GM21528 (cell line): ENCODE data around the gene PPP1R9A.

Experiments used
- ATAC-seq: cut with Tn5 transposase; IDR thresholded peaks from one replicate; pipeline ENCODE4 v1.9.1; 2021; ENCODE audit warnings: mild to moderate bottlenecking, moderate library complexity; ENCODE audit not compliant: unreplicated experiment, low FRiP score

Gene PPP1R9A

GRCh38 chr7:94907026-94907810 lies at the start of gene PPP1R9A:
Gene PPP1R9A (plus strand): TSS chr7:94907594. CDS start chr7:94910114, 2,520 bp downstream.
- ATAC-seq, result no peak

DNA sequence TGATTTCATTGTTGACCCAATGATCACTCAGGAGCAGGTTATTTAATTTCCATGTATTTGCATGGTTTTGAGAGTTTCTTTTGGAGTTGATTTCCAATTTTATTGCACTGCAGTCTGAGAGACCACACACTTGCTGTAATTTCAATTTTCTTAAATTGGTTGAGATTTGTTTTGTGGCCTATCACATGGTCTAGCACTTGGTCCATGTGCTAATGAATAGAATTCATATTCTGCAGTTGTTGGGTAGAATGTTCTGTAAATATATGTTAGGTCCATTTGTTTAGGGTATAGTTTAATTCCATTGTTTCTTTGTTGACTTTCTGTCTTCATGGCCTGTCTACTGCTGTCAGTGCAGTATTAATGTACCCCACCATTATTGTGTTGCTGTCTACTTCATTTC lies 36.3 kb upstream of the PPP1R9A start:
- no peak for ATAC-seq

- ATAC-seq, result no peak
These were observed 34.2 kb upstream of the PPP1R9A start for GRCh38 chr7:94873239-94873638.

GRCh38 chr7:94874036-94874785 lies 33.2 kb upstream of the PPP1R9A start:
- ATAC-seq, result no peak

- ATAC-seq, result no peak
These were observed 32.2 kb upstream of the PPP1R9A start for GRCh38 chr7:94875201-94875600.

DNA sequence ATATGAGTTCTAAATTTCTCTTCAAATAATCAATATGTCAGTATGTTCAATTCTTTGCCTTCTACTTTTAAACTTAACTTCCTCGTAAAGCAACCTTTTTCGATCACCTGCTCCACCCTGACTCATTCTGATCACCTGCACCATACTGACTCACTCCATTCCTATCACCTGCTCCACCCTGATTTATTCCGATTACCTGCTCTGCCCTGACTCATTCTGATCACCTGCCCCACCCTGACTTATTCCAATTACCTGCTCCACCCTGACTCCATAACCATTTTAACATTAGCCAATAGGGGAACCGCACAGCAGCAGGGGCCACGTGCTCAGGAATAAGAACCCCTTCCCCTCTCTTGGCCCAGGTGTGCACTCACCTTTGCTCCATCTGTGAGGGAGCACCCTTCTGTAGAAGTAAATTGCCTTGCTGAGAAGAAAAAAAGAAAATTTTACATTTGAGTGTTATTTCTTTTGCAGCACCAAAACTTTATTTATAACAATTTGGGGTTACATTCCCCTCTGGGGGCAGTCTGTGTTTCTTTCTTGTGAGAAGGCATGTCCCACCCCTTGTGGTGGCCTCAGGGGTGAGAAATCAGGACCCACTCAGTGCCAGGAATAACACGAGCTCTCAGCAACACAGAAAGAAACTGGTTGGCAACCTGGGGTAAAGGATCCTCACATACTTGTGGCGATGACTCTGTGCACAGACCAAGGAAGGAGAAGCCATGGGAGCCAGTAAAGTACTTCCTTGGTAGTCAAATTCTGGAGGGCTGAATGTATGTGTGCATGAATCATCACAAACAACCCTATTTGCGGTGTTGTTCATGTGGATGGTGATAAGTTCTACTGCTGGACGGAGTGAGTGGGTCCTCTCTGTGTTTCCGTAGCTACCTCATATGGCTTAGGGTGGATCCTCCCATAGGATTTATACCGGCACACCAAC lies 29.4 kb upstream of the PPP1R9A start:
- no peak for ATAC-seq

GRCh38 chr7:94882891-94883290 lies 24.5 kb upstream of the PPP1R9A start:
- no peak for ATAC-seq

GRCh38 chr7:94883616-94884015 lies 23.8 kb upstream of the PPP1R9A start:
- ATAC-seq, result no peak

GRCh38 chr7:94888551-94888950 lies 18.8 kb upstream of the PPP1R9A start:
- no peak for ATAC-seq

GRCh38 chr7:94888995-94889523 lies 18.3 kb upstream of the PPP1R9A start:
- no peak for ATAC-seq

GRCh38 chr7:94890216-94890615 lies 17.2 kb upstream of the PPP1R9A start:
- ATAC-seq, result no peak

DNA sequence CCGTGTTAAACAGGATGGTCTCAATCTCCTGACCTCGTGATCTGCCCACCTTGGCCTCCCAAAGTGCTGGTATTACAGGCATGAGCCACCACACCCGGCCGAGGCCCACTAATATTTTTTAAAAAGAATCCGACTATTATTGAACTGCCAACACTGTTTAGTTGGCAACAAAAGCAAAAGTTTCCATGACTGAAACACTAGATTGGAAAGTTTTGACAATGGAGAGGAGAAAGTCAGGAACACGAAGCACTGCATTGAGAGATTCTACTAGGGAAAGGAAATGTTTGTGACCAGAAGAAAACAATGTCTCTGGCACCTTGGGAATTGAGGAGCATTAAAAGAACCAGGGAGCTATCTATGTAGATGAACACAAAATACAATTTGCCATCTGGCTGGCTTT lies 13.7 kb upstream of the PPP1R9A start:
- no peak for ATAC-seq

DNA sequence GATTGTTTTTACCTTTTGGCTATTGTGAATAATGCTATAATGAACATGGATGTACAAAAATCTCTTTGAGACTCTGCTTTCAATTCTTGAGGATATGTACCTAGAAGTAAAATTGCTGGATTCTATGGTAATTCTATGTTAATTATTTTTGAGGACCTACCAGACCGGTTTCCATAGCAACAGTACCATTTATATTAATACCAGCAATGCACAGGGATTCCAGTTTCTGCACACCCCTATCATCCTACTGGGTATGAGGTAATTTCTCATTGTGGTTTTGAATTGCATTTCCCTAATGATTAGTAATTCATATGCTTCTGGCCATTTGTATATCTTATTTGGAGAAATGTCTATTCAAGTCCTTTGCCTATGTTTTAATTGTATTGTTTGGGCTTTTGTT lies 9.9 kb upstream of the PPP1R9A start:
- ATAC-seq, result no peak

- ATAC-seq, result no peak
These were observed 9.1 kb upstream of the PPP1R9A start for GRCh38 chr7:94898340-94898739.

- no peak for ATAC-seq
These were observed 5.4 kb upstream of the PPP1R9A start for GRCh38 chr7:94901981-94902380.

DNA sequence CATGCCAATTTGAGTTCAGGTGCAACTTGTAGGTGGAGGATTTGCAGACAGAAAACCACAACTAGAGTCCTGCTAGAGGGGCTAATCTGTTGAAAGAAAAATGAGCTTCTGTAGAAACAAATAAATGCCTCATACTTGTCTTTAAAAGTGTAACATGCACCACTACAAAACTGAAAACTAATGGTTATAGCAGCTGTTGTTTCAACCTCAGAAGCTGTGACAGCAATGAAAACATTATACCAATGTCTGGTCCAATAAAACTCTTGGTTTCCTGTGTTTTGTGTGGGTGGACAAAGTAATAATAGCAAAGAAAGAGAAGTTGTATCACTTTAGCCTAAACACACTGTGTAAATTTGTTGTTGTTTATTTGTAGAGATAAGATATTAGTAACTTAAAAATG lies 3.4 kb upstream of the PPP1R9A start:
- ATAC-seq, result no peak

GRCh38 chr7:94904982-94905381 lies 2.4 kb upstream of the PPP1R9A start:
- ATAC-seq, result no peak

DNA sequence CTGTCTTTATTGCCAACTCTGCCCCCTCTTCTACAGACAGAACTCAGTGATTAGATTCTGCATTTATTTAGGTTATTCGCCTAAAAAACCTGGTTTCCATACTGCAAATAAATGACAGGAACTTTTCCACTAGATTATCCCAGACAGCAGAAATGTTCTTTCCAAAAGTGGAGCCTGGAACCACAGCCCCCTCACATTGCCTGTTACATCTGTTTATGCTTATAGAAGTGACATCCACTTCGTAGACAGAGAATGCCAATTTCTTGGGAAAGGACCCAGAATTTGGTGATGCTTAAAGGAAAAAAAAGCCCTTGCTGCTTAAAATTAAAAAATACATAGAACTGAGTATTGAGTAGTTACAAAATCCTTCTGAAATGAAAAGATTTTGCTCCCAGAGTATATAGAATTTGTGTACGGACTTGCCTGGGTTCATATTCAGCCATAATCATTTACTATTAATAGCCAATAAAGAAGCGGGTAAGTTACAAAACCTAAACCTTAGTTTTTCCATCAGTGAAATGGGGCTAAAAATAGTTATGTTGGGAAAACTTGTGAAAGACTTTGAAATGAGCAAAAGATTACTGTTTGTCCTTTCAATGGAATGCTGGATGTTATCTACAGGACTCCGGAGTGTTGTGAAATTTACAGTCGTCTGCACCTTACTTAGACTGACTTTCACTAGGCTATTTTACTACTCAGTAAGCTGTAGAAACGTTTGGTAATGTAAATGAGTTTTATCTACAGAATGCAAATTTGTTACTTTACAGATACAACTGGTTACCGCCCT lies 1.1 kb upstream of the PPP1R9A start:
- ATAC-seq, result no peak

- no peak for ATAC-seq
These were observed 473 bp downstream of the PPP1R9A start for GRCh38 chr7:94907811-94908322.
